Activated CD8-positive, alpha-beta T cell treated with anti-CD3 and anti-CD28 coated beads for 36 hours (primary cell): ENCODE results near the gene RRP12. TPM values are rescaled to one million over a fixed set of nuclear protein-coding genes. Genes with fewer than 3 reads are reported as not detected.

Experiments
- ATAC-seq: fragments of 200-7000 bp; cut with Tn5 transposase; one replicate; pipeline ENCODE4 v1.10.0; 2021; ENCODE audit warnings: mild to moderate bottlenecking, moderate library complexity
- CTCF ChIA-PET: fragments of 350-600 bp; sonication (Branson Sonifier 250); formaldehyde crosslinking; loops from one replicate; lab custom pipeline; 2021; ENCODE audit warnings: antibody characterized with exemption; lab: Charles Lee
- POLR2A ChIA-PET: fragments of 350-600 bp; sonication (Branson Sonifier 250); formaldehyde crosslinking; loops from one replicate; lab custom pipeline; 2021; ENCODE audit warnings: antibody characterized with exemption; lab: Charles Lee
- DNase-seq: peaks from one replicate; pipeline ENCODE4 v3.0.0-alpha.2; 2020
- H3K27ac Mint-ChIP-seq: one replicate; pipeline ENCODE4 v1.8.0; 2021; ENCODE audit warnings: mild to moderate bottlenecking, mixed read lengths
- H3K27me3 Mint-ChIP-seq: one replicate; pipeline ENCODE4 v1.8.0; 2021; ENCODE audit warnings: mixed read lengths
- H3K36me3 Mint-ChIP-seq: one replicate; pipeline ENCODE4 v1.8.0; 2021; ENCODE audit warnings: low read depth, mixed read lengths
- H3K4me1 Mint-ChIP-seq: one replicate; pipeline ENCODE4 v1.8.0; 2021; ENCODE audit warnings: low read depth, mixed read lengths
- H3K4me3 Mint-ChIP-seq: one replicate; pipeline ENCODE4 v1.8.0; 2021; ENCODE audit warnings: mild to moderate bottlenecking, moderate library complexity, mixed read lengths
- H3K9me3 Mint-ChIP-seq: one replicate; pipeline ENCODE4 v1.8.0; 2021; ENCODE audit warnings: mixed read lengths
- CTCF ChIP-seq: fragments of 200-600 bp; IDR thresholded peaks from one replicate; pipeline ENCODE4 v1.8.0; 2022; ENCODE audit warnings: antibody characterized with exemption, mild to moderate bottlenecking
- intact Hi-C: fragments of 100-400 bp; cut with micrococcal nuclease; formaldehyde crosslinking; loops from one replicate; pipeline ENCODE4 v1.10.0; 2022
- total RNA-seq, 2 experiments: library from RNA; stranded (reverse); gene quantifications; one replicate each; pipeline ENCODE4 v1.2.3, GENCODE V29; 2021

The RRP12 gene
- total RNA-seq, 2 experiments from 2014 or later, result 50.3 to 51.0 TPM

GRCh38 chr10:97384156-97384555 lies 17.0 kb downstream of the RRP12 start:
- CTCF ChIA-PET, result interaction anchor here (0.8 kb wide), 1 partner anchor 311 kb away, joined by 4 read pairs; no protein-coding TSS in a partner anchor
- H3K9me3 Mint-ChIP-seq, result no peaks in the 10 kb centered on the region
- no peak overlapping the region for H3K4me3 Mint-ChIP-seq
- H3K27me3 Mint-ChIP-seq, result no peaks in the 10 kb centered on the region
- H3K27ac Mint-ChIP-seq, result no peak overlapping the region
- ATAC-seq (no peak), DNase-seq (no peak)
- intact Hi-C loops, result no loop called here
- H3K36me3 Mint-ChIP-seq, result peaks cover 23% of the 10 kb centered on the region
- POLR2A ChIA-PET, result interaction anchor here (0.7 kb wide), 1 partner anchor 72 kb away, joined by 3 read pairs; no protein-coding TSS in a partner anchor
- TF ChIP-seq CTCF, result no peak
- no peaks in the 10 kb centered on the region for H3K4me1 Mint-ChIP-seq

GRCh38 chr10:97383159-97383558 lies 18.0 kb downstream of the RRP12 start:
- Mint-ChIP-seq H3K27me3 (no peaks in the 10 kb centered on the region), H3K4me3 (no peak overlapping the region), H3K9me3 (no peaks in the 10 kb centered on the region), H3K4me1 (no peaks in the 10 kb centered on the region), H3K36me3 (peaks cover 19% of the 10 kb centered on the region), H3K27ac (no peak overlapping the region)
- ATAC-seq, result no peak
- no peak for TF ChIP-seq CTCF
- ChIA-PET CTCF (no interaction called here), POLR2A (interaction anchor here (0.7 to 0.8 kb wide), 2 partner anchors 17 to 71 kb away, joined by 3 read pairs; no protein-coding TSS in a partner anchor)
- DNase-seq, result no peak
- intact Hi-C loops, result no loop called here

DNA sequence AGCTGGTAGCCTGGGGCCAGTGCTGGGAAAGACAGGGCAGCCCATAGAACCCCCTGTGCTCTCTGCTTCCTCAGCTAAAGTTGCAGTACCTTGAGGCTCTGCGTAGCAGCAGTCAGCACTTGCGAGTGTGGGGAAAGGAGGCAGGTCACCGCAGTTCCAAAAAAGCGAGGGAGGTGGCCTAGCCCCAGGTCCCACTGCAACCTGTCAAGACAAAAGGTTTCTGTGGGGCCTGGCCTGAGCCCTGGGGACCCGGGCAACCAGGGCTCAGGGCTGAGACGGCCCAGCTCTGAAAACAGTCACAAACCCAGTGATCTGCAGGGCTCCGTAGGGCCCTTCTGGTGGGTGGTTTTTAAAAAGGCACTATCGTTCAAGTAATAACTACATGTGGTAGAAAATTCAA lies 19.5 kb downstream of the RRP12 start:
- H3K27ac Mint-ChIP-seq, result no peak overlapping the region
- no peaks in the 10 kb centered on the region for H3K9me3 Mint-ChIP-seq
- H3K27me3 Mint-ChIP-seq, result no peaks in the 10 kb centered on the region
- intact Hi-C loops, result no loop called here
- CTCF ChIA-PET, result no interaction called here
- DNase-seq (no peak), ATAC-seq (no peak)
- no peaks in the 10 kb centered on the region for H3K4me1 Mint-ChIP-seq
- H3K36me3 Mint-ChIP-seq, result peaks cover 20% of the 10 kb centered on the region
- no peak overlapping the region for H3K4me3 Mint-ChIP-seq
- POLR2A ChIA-PET, result interaction anchor here (1.2 kb wide), 1 partner anchor 9 kb away, joined by 4 read pairs; no protein-coding TSS in a partner anchor
- no peak for TF ChIP-seq CTCF

DNA sequence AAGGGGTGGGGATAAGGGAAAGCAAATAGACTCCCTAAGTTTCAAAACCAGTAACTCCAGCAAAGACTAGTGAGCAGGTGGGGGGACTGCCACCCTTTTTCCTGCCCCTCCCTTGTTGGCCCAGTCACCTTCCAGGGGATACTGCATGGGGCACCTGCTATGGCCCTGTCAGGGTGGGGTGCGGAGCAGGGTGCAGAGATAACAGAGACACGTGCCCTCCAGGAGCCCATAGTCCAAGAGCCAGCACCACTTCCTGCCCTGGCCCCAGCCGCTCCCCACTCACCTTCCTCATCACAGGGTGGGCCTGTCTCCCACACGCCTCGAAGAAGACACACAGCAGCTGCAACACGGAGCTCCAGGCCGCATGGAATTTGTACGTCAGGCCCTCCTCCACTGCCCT lies 20.6 kb downstream of the RRP12 start:
- intact Hi-C loops, result no loop called here
- no peaks in the 10 kb centered on the region for H3K27me3 Mint-ChIP-seq
- no peaks in the 10 kb centered on the region for H3K4me1 Mint-ChIP-seq
- peaks cover 24% of the 10 kb centered on the region for H3K36me3 Mint-ChIP-seq
- ChIA-PET CTCF (no interaction called here), POLR2A (no interaction called here)
- no peak for ATAC-seq
- no peak overlapping the region for H3K27ac Mint-ChIP-seq
- TF ChIP-seq CTCF, result no peak
- DNase-seq, result no peak
- H3K4me3 Mint-ChIP-seq, result no peak overlapping the region
- no peaks in the 10 kb centered on the region for H3K9me3 Mint-ChIP-seq

DNA sequence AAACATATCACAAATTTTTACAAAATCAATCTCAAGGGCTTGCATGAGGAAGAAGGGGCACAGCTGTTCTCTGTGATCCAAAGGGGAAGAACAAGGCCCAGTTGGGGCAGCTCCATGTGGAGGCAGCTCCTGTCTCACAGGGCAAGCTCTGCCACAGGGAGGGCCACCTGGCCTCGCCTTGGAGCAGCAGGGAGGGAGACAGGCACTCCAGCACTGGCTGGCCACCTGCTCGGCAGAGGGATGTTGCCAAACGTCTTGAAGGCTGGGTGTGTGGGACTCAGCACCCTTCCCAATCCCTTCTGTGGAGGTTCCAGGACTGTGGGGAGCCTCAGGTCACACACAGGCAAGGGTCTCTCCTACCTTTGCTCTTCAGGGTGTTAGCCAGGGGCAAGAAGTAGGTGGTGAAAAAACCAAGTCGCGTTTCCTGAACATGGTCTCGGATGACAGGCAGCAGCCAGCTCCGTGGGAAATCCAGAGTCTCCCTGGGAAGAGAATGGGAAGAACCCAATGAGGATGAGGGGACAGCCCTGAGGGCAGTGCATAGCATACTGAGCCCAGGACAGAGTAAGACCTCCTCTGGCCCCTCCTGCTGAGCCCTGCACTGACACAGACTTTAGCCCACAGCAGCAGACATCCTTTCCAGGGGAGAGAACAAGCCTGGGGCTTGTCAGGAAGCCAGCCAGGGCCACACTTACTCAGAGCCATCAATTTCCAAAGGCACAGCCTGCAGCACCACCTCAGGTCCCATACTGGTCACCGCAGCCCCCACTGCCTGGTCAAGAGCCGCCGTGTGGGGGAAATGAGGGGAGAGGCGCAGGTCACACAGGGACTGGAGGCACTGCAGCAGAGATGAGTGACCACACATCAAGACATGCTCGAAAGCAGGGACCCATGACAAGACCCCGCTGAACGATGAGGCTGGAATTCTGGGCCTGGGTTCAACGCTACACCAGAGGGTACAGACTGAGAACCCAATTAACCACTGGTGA lies 21.9 kb downstream of the RRP12 start:
- ChIA-PET CTCF (no interaction called here), POLR2A (no interaction called here)
- no peaks in the 10 kb centered on the region for H3K4me1 Mint-ChIP-seq
- intact Hi-C loops, result no loop called here
- no peak overlapping the region for H3K4me3 Mint-ChIP-seq
- no peak overlapping the region for H3K27ac Mint-ChIP-seq
- H3K36me3 Mint-ChIP-seq, result peaks cover 24% of the 10 kb centered on the region
- no peak for TF ChIP-seq CTCF
- no peaks in the 10 kb centered on the region for H3K27me3 Mint-ChIP-seq
- ATAC-seq, result no peak
- DNase-seq, result no peak
- H3K9me3 Mint-ChIP-seq, result no peaks in the 10 kb centered on the region
